SK-N-SH treated with all-trans-retinoic acid at 6 μM for 48 hours (cell line): ENCODE measurements around the gene CFAP73.

Experiments used
- ATAC-seq: fragments of 200-7000 bp; cut with Tn5 transposase; 3 replicates; pipeline ENCODE4 v1.9.1; 2020; ENCODE audit warnings: mild to moderate bottlenecking, moderate library complexity
- ARNTL ChIP-seq: fragments of 450-650 bp; formaldehyde crosslinking; IDR thresholded peaks from 2 replicates; pipeline ENCODE4 v1.5.0; 2020; ENCODE audit warnings: low read depth, mild to moderate bottlenecking, moderate library complexity, borderline replicate concordance
- BACH2 ChIP-seq: fragments of 250-450 bp; sonication (Bioruptor Pico); IDR thresholded peaks from 2 replicates; pipeline ENCODE4 v1.9.0; 2021; ENCODE audit warnings: mild to moderate bottlenecking, borderline replicate concordance
- CSRNP3 ChIP-seq: fragments of 250-450 bp; sonication (Bioruptor Pico); IDR thresholded peaks from 2 replicates; pipeline ENCODE4 v1.5.1; 2021; ENCODE audit warnings: mild to moderate bottlenecking, moderate library complexity
- ESRRG ChIP-seq: fragments of 250-450 bp; sonication (Bioruptor Pico); IDR thresholded peaks from 2 replicates; pipeline ENCODE4 v1.6.1; 2021; ENCODE audit warnings: mild to moderate bottlenecking
- GLIS3 ChIP-seq: fragments of 250-450 bp; sonication (Bioruptor Pico); IDR thresholded peaks from 2 replicates; pipeline ENCODE4 v1.5.0; 2020; ENCODE audit warnings: mild to moderate bottlenecking, moderate library complexity
- ISL1 ChIP-seq: fragments of 250-450 bp; sonication (Bioruptor Pico); IDR thresholded peaks from 2 replicates; pipeline ENCODE4 v2.1.2; 2022; ENCODE audit warnings: mild to moderate bottlenecking, moderate library complexity
- OSR1 ChIP-seq: fragments of 250-450 bp; sonication (Bioruptor Pico); IDR thresholded peaks from 2 replicates; pipeline ENCODE4 v1.8.0; 2022; ENCODE audit warnings: moderate library complexity, mild to moderate bottlenecking, inconsistent platforms
- POU6F1 ChIP-seq: fragments of 250-450 bp; sonication (Bioruptor Pico); IDR thresholded peaks from 2 replicates; pipeline ENCODE4 v1.8.0; 2021; ENCODE audit warnings: low read depth, mild to moderate bottlenecking, moderate library complexity, borderline replicate concordance
- PPARA ChIP-seq: fragments of 250-450 bp; sonication (Bioruptor Pico); IDR thresholded peaks from 2 replicates; pipeline ENCODE4 v1.5.0; 2020; ENCODE audit warnings: mild to moderate bottlenecking, borderline replicate concordance
- RARB ChIP-seq: fragments of 250-450 bp; sonication (Bioruptor Pico); IDR thresholded peaks from 2 replicates; pipeline ENCODE4 v1.8.0; 2021; ENCODE audit warnings: mild to moderate bottlenecking, moderate library complexity
- SNAI2 ChIP-seq: fragments of 250-450 bp; sonication (Bioruptor Pico); IDR thresholded peaks from 2 replicates; pipeline ENCODE4 v1.5.0; 2020; ENCODE audit warnings: mild to moderate bottlenecking, moderate library complexity
- TCF4 ChIP-seq: fragments of 250-450 bp; sonication (Bioruptor Pico); IDR thresholded peaks from 2 replicates; pipeline ENCODE4 v1.8.0; 2021; ENCODE audit warnings: mild to moderate bottlenecking, moderate library complexity, borderline replicate concordance
- TOX ChIP-seq: fragments of 250-450 bp; sonication (Bioruptor Pico); IDR thresholded peaks from 2 replicates; pipeline ENCODE4 v1.8.0; 2021; ENCODE audit warnings: mild to moderate bottlenecking, moderate library complexity, borderline replicate concordance
- ZC3H10 ChIP-seq: fragments of 250-450 bp; sonication (Bioruptor Pico); IDR thresholded peaks from 2 replicates; pipeline ENCODE4 v1.5.1; 2021; ENCODE audit warnings: mild to moderate bottlenecking, moderate library complexity
- ZFP3 ChIP-seq: fragments of 250-450 bp; sonication (Bioruptor Pico); IDR thresholded peaks from 2 replicates; pipeline ENCODE4 v1.5.0; 2020; ENCODE audit warnings: mild to moderate bottlenecking, moderate library complexity
- ZFP30 ChIP-seq: fragments of 450-650 bp; formaldehyde crosslinking; IDR thresholded peaks from 2 replicates; pipeline ENCODE4 v1.5.0; 2022; ENCODE audit warnings: mild to moderate bottlenecking, moderate library complexity
- ZNF565 ChIP-seq: fragments of 450-650 bp; formaldehyde crosslinking; conservative IDR thresholded peaks from 2 replicates; pipeline ENCODE4 v1.5.0; 2020; ENCODE audit warnings: low read depth, mild to moderate bottlenecking, moderate library complexity
- ZNF70 ChIP-seq: fragments of 450-650 bp; formaldehyde crosslinking; IDR thresholded peaks from 2 replicates; pipeline ENCODE4 v1.5.0; 2020; ENCODE audit warnings: mild to moderate bottlenecking, moderate library complexity

CFAP73 gene

GRCh38 chr12:113158439-113159203, 9.1 kb downstream of the CFAP73 start:
- TF ChIP-seq POU6F1 (CRISPR knock-in tag), result no peak
- TF ChIP-seq ZFP3 (CRISPR knock-in tag), result peak; percentile 94
- no peak for TF ChIP-seq SNAI2 (CRISPR knock-in tag)
- no peak for ATAC-seq

- no peak for TF ChIP-seq CSRNP3 (CRISPR knock-in tag)
- TF ChIP-seq ESRRG, result no peak
- TF ChIP-seq POU6F1 (CRISPR knock-in tag), result no peak
- no peak for TF ChIP-seq ZFP30
- no peak for TF ChIP-seq TCF4
- no peak for TF ChIP-seq OSR1 (CRISPR knock-in tag)
- no peak for TF ChIP-seq ZNF565 (CRISPR knock-in tag)
- no peak for TF ChIP-seq ZNF70 (CRISPR knock-in tag)
- TF ChIP-seq ZC3H10 (CRISPR knock-in tag), result no peak
- no peak for TF ChIP-seq ARNTL (CRISPR knock-in tag)
- no peak for TF ChIP-seq SNAI2 (CRISPR knock-in tag)
- no peak for ATAC-seq
Observed at GRCh38 chr12:113159937-113160336, 10.4 kb downstream of the CFAP73 start.

- no peak for TF ChIP-seq ZNF565 (CRISPR knock-in tag)
- no peak for TF ChIP-seq RARB
- no peak for TF ChIP-seq ZFP30
- no peak for TF ChIP-seq GLIS3
- no peak for TF ChIP-seq POU6F1 (CRISPR knock-in tag)
- no peak for TF ChIP-seq PPARA (CRISPR knock-in tag)
- no peak for TF ChIP-seq CSRNP3 (CRISPR knock-in tag)
- no peak for TF ChIP-seq SNAI2 (CRISPR knock-in tag)
- no peak for TF ChIP-seq BACH2
- TF ChIP-seq TOX (CRISPR knock-in tag), result no peak
- no peak for TF ChIP-seq TCF4
- TF ChIP-seq OSR1 (CRISPR knock-in tag), result no peak
- no peak for TF ChIP-seq ZFP3 (CRISPR knock-in tag)
- no peak for TF ChIP-seq ZNF70 (CRISPR knock-in tag)
- no peak for TF ChIP-seq ESRRG
- TF ChIP-seq ISL1 (CRISPR knock-in tag), result no peak
- peak; percentile 59 for ATAC-seq
Observed at GRCh38 chr12:113161415-113162016, 12.0 kb downstream of the CFAP73 start.
